Measurements from ENCODE around the gene PCED1B.

- TF ChIP-seq CTCF (IDR thresholded peaks at IDR 0.05), result no peak
- TF ChIP-seq ARID4B (CRISPR knock-in tag; IDR thresholded peaks at IDR 0.05; ENCODE audit: borderline replicate concordance), result no peak
- no peak for TF ChIP-seq MLX (CRISPR knock-in tag; IDR thresholded peaks at IDR 0.05)
- TF ChIP-seq ZNF138 (CRISPR knock-in tag; conservative IDR thresholded peaks at IDR 0.05), result no peak
- TF ChIP-seq ZNF121 (CRISPR knock-in tag; IDR thresholded peaks at IDR 0.05), result no peak
- no peak for TF ChIP-seq ESRRA (CRISPR knock-in tag; IDR thresholded peaks at IDR 0.05; ENCODE audit: borderline replicate concordance)
- no peak for TF ChIP-seq ATF2 (CRISPR knock-in tag; IDR thresholded peaks at IDR 0.05; ENCODE audit: borderline replicate concordance, low read depth)
- TF ChIP-seq IRF2 (CRISPR knock-in tag; IDR thresholded peaks at IDR 0.05; ENCODE audit: borderline replicate concordance, low read depth), result no peak
- no peak for TF ChIP-seq NR2C2 (CRISPR knock-in tag; IDR thresholded peaks at IDR 0.05)
- no peak for TF ChIP-seq SP1 (CRISPR knock-in tag; conservative IDR thresholded peaks at IDR 0.05)
- no peak for TF ChIP-seq MAX (CRISPR knock-in tag; IDR thresholded peaks at IDR 0.05)
- TF ChIP-seq USF2 (CRISPR knock-in tag; IDR thresholded peaks at IDR 0.05), result no peak
These were observed 128.4 kb downstream of the PCED1B start for GRCh38 chr12:47207829-47208248.

All from WTC11 (cell line).